ENCODE measurements around the gene TANC2.
"Not testable (repeated sequence)": the region's sequence is repeated elsewhere in the genome, so short reads cannot be mapped to it uniquely, and the experiment has no call there.

The TANC2 gene

GRCh38 chr17:62964506-62964905, 1.5 kb upstream of the TANC2 start:
- DNase-seq (ENCODE audit: low read depth): no peak

- DNase-seq (ENCODE audit: low read depth): no peak
Measured at GRCh38 chr17:62965174-62965685, 805 bp upstream of the TANC2 start.

GRCh38 chr17:62966426-62967204, 580 bp downstream of the TANC2 start:
- DNase-seq (ENCODE audit: low read depth): peak; percentile 47

GRCh38 chr17:62967205-62967529, 1.1 kb downstream of the TANC2 start:
- DNase-seq (ENCODE audit: low read depth): no peak

GRCh38 chr17:62968445-62968923, 2.4 kb downstream of the TANC2 start:
- DNase-seq (ENCODE audit: low read depth): no peak

- no peak for DNase-seq (ENCODE audit: low read depth)
Measured at GRCh38 chr17:62970610-62971009, 4.6 kb downstream of the TANC2 start.

- DNase-seq (ENCODE audit: low read depth): no peak
Measured at GRCh38 chr17:62971853-62972252, 5.8 kb downstream of the TANC2 start.

- DNase-seq (ENCODE audit: low read depth): no peak
Measured at GRCh38 chr17:62974788-62975187, 8.8 kb downstream of the TANC2 start.

- DNase-seq (ENCODE audit: low read depth): no peak
Measured at GRCh38 chr17:62975206-62975605, 9.2 kb downstream of the TANC2 start.

- not testable (repeated sequence) for DNase-seq (ENCODE audit: low read depth)
Measured at GRCh38 chr17:62976643-62977231, 10.7 kb downstream of the TANC2 start.

GRCh38 chr17:62980842-62981241, 14.8 kb downstream of the TANC2 start:
- no peak for DNase-seq (ENCODE audit: low read depth)

- DNase-seq (ENCODE audit: low read depth): no peak
Measured at GRCh38 chr17:62981933-62982332, 15.9 kb downstream of the TANC2 start.

GRCh38 chr17:62984801-62985200, 18.8 kb downstream of the TANC2 start:
- no peak for DNase-seq (ENCODE audit: low read depth)

GRCh38 chr17:62986549-62986948, 20.5 kb downstream of the TANC2 start:
- DNase-seq (ENCODE audit: low read depth): no peak

- DNase-seq (ENCODE audit: low read depth): no peak
Measured at GRCh38 chr17:62987136-62987535, 21.1 kb downstream of the TANC2 start.

- no peak for DNase-seq (ENCODE audit: low read depth)
Measured at GRCh38 chr17:62989501-62989900, 23.5 kb downstream of the TANC2 start.

- DNase-seq (ENCODE audit: low read depth): no peak
Measured at GRCh38 chr17:62994931-62995330, 28.9 kb downstream of the TANC2 start.

- no peak for DNase-seq (ENCODE audit: low read depth)
Measured at GRCh38 chr17:62995377-62995885, 29.4 kb downstream of the TANC2 start.

- DNase-seq (ENCODE audit: low read depth): no peak
Measured at GRCh38 chr17:62996221-62996620, 30.2 kb downstream of the TANC2 start.

GRCh38 chr17:62998166-62998565, 32.1 kb downstream of the TANC2 start:
- no peak for DNase-seq (ENCODE audit: low read depth)

- no peak for DNase-seq (ENCODE audit: low read depth)
Measured at GRCh38 chr17:62998665-62999393, 32.8 kb downstream of the TANC2 start.

GRCh38 chr17:62999736-63000135, 33.7 kb downstream of the TANC2 start:
- DNase-seq (ENCODE audit: low read depth): no peak
